GM23338 (cell line): ENCODE data around the gene S100Z. TPM values are rescaled to one million over a fixed set of nuclear protein-coding genes. Genes with fewer than 3 reads are reported as not detected.

Experiments used
- ATAC-seq: fragments of 200-7000 bp; cut with Tn5 transposase; 3 replicates; pipeline ENCODE4 v1.9.1; 2020
- DNase-seq: peaks from one replicate; pipeline ENCODE4 v3.0.0-alpha.2; 2015; ENCODE audit warnings: low spot score
- H2AFZ ChIP-seq: fragments of 200-600 bp; sonication (generic); 2 replicates; pipeline ENCODE4 v1.8.0; 2016; ENCODE audit warnings: antibody characterized with exemption, mild to moderate bottlenecking, moderate library complexity
- H3F3A ChIP-seq: fragments of 200-600 bp; sonication (generic); replicated peaks from 2 replicates; pipeline ENCODE4 v1.8.0; 2017; ENCODE audit warnings: antibody characterized with exemption, mixed run types, low read depth
- H3K27ac ChIP-seq: fragments of 200-600 bp; sonication (generic); 2 replicates; pipeline ENCODE4 v1.6.1; 2016; ENCODE audit warnings: low read depth
- H3K27me3 ChIP-seq: fragments of 200-600 bp; sonication (generic); 2 replicates; pipeline ENCODE4 v1.8.0; 2016; ENCODE audit warnings: mild to moderate bottlenecking, mixed run types, moderate library complexity; ENCODE audit not compliant: insufficient read depth
- H3K36me3 ChIP-seq: fragments of 200-600 bp; sonication (generic); 2 replicates; pipeline ENCODE4 v1.8.0; 2016; ENCODE audit warnings: mild to moderate bottlenecking; ENCODE audit not compliant: insufficient read depth
- H3K4me1 ChIP-seq: fragments of 200-600 bp; sonication (generic); 2 replicates; pipeline ENCODE4 v1.8.0; 2016; ENCODE audit warnings: mild to moderate bottlenecking, moderate library complexity; ENCODE audit not compliant: insufficient read depth
- H3K4me2 ChIP-seq: fragments of 200-600 bp; sonication (generic); 2 replicates; pipeline ENCODE4 v1.7.1; 2017; ENCODE audit warnings: mixed run types
- H3K4me3 ChIP-seq: fragments of 200-600 bp; sonication (generic); 2 replicates; pipeline ENCODE4 v1.6.1; 2016; ENCODE audit warnings: mixed run types
- H3K79me2 ChIP-seq: fragments of 200-600 bp; sonication (generic); replicated peaks from 2 replicates; pipeline ENCODE4 v1.8.0; 2017; ENCODE audit warnings: mild to moderate bottlenecking; ENCODE audit not compliant: insufficient read depth
- H3K9me2 ChIP-seq: fragments of 200-600 bp; sonication (generic); 2 replicates; pipeline ENCODE4 v1.8.0; 2017; ENCODE audit not compliant: insufficient read depth
- H4K20me1 ChIP-seq: fragments of 200-600 bp; sonication (generic); replicated peaks from 2 replicates; pipeline ENCODE4 v1.8.0; 2017; ENCODE audit warnings: mild to moderate bottlenecking; ENCODE audit not compliant: insufficient read depth
- H3K27ac Mint-ChIP-seq: 2 replicates; pipeline ENCODE4 v1.8.0; 2020; ENCODE audit warnings: inconsistent platforms, mild to moderate bottlenecking, moderate library complexity, mixed read lengths
- H3K27me3 Mint-ChIP-seq: 3 replicates; pipeline ENCODE4 v1.8.0; 2022; ENCODE audit warnings: low read depth, mild to moderate bottlenecking, moderate library complexity, mixed read lengths, inconsistent platforms; ENCODE audit not compliant: insufficient read depth, poor library complexity
- H3K36me3 Mint-ChIP-seq: 3 replicates; pipeline ENCODE4 v1.8.0; 2021; ENCODE audit warnings: low read depth, mild to moderate bottlenecking, inconsistent platforms, moderate library complexity, mixed read lengths
- H3K4me1 Mint-ChIP-seq: 3 replicates; pipeline ENCODE4 v1.8.0; 2020; ENCODE audit warnings: mild to moderate bottlenecking, inconsistent platforms, mixed read lengths
- H3K4me3 Mint-ChIP-seq: 3 replicates; pipeline ENCODE4 v1.8.0; 2021; ENCODE audit warnings: moderate library complexity, mild to moderate bottlenecking, inconsistent platforms, mixed read lengths
- H3K9me3 Mint-ChIP-seq: 3 replicates; pipeline ENCODE4 v1.8.0; 2020; ENCODE audit warnings: moderate library complexity, mild to moderate bottlenecking, inconsistent platforms, mixed read lengths
- CREB1 ChIP-seq: fragments of 250-450 bp; sonication (Bioruptor Pico); IDR thresholded peaks from 2 replicates; pipeline ENCODE4 v1.5.0; 2020; ENCODE audit warnings: low read depth, mild to moderate bottlenecking, moderate library complexity
- CTCF ChIP-seq, 2 experiments: fragments of 200-600 bp in 1 of 2; sonication (generic) in 1 of 2; conservative IDR thresholded peaks; 2 replicates each; pipeline versions ENCODE4 v1.5.1 to v1.6.1; 2016 to 2017; ENCODE audit warnings: antibody characterized with exemption in 2 of 2, low read depth in 2 of 2, mild to moderate bottlenecking in 2 of 2, moderate library complexity in 1 of 2
- EZH2 ChIP-seq: fragments of 200-600 bp; sonication (generic); IDR thresholded peaks from one replicate; pipeline ENCODE4 v1.8.0; 2017; ENCODE audit warnings: antibody characterized with exemption, mild to moderate bottlenecking, low read depth; ENCODE audit not compliant: unreplicated experiment
- EZH2phosphoT487 ChIP-seq: fragments of 200-600 bp; sonication (generic); IDR thresholded peaks from one replicate; pipeline ENCODE4 v1.8.1; 2018; ENCODE audit warnings: antibody characterized with exemption; ENCODE audit not compliant: unreplicated experiment
- JUNB ChIP-seq: IDR thresholded peaks from one replicate; pipeline ENCODE4 v1.6.1; 2016; ENCODE audit warnings: antibody characterized with exemption; ENCODE audit not compliant: unreplicated experiment
- NANOG ChIP-seq: IDR thresholded peaks from 2 replicates; pipeline ENCODE4 v1.6.1; 2016; ENCODE audit warnings: antibody characterized with exemption, borderline replicate concordance
- POLR2AphosphoS5 ChIP-seq: IDR thresholded peaks from 2 replicates; pipeline ENCODE4 v1.6.1; 2016; ENCODE audit warnings: antibody characterized with exemption, low read depth
- ZNF114 ChIP-seq: fragments of 250-450 bp; sonication (Bioruptor Pico); IDR thresholded peaks from 2 replicates; pipeline ENCODE4 v1.5.0; 2020; ENCODE audit warnings: mild to moderate bottlenecking, moderate library complexity
- polyA plus RNA-seq: library from polyadenylated mRNA; unstranded; fragments of >200 nt; fragmentation: Nextera tagmentation; extraction: Ambion mirVana; gene quantifications from 2 replicates; pipeline ENCODE4 v1.2.1, GENCODE V29; 2016
- total RNA-seq: library from RNA; depleted of rRNA; stranded (reverse); fragments of >200 nt; shearing (Covaris generic); gene quantifications from 2 replicates; pipeline ENCODE4 v1.2.3, GENCODE V29; 2014
- TF ChIP-seq, protein P1 (sequence below): IDR thresholded peaks from one replicate; pipeline ENCODE4 v1.6.1; 2018; ENCODE audit warnings: antibody characterized with exemption; ENCODE audit not compliant: unreplicated experiment

Gene S100Z
- total and polyA plus RNA-seq, 2 experiments from 2014 or later: not detected

DNA sequence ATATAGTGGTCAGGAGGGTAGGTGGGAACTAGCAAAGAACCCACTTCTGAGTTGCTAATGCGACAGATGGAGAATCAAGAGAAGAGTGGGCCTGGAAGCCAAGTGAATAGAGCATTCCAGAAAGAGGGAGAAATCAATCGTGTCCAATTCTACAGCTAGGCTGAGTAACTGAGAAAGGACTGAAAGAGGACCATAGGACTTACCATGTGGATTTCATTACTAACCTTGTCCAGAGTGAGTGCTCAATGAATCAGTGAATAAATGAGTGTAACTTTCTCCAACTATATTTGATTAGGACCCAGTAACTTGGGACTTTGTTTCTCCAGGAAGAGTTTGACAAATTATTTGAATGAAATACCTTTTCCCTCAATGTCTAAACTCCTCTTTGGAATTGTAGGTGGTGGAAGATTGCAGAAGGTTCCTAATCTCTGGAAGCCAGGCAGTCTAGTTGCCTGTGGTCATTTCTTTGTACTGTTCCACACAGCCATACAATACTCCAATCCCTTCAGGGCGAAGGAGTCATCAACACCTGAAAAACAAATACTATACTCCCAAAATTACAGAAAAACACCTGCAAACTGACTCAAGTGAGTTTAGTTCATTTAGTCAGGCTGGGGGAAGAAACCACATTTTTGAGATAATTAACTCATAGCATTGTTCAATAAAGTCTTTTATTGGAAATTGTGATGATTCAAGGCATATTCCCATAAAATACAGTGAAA is 33.5 kb upstream of the S100Z start (continued):
- TF ChIP-seq, protein P1, sequence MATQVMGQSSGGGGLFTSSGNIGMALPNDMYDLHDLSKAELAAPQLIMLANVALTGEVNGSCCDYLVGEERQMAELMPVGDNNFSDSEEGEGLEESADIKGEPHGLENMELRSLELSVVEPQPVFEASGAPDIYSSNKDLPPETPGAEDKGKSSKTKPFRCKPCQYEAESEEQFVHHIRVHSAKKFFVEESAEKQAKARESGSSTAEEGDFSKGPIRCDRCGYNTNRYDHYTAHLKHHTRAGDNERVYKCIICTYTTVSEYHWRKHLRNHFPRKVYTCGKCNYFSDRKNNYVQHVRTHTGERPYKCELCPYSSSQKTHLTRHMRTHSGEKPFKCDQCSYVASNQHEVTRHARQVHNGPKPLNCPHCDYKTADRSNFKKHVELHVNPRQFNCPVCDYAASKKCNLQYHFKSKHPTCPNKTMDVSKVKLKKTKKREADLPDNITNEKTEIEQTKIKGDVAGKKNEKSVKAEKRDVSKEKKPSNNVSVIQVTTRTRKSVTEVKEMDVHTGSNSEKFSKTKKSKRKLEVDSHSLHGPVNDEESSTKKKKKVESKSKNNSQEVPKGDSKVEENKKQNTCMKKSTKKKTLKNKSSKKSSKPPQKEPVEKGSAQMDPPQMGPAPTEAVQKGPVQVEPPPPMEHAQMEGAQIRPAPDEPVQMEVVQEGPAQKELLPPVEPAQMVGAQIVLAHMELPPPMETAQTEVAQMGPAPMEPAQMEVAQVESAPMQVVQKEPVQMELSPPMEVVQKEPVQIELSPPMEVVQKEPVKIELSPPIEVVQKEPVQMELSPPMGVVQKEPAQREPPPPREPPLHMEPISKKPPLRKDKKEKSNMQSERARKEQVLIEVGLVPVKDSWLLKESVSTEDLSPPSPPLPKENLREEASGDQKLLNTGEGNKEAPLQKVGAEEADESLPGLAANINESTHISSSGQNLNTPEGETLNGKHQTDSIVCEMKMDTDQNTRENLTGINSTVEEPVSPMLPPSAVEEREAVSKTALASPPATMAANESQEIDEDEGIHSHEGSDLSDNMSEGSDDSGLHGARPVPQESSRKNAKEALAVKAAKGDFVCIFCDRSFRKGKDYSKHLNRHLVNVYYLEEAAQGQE: no peak

GRCh38 chr5:76818844-76819831 is 30.7 kb upstream of the S100Z start, which contains the start of gene F2RL1:
TSS of gene F2RL1 (plus strand) at chr5:76819030. CDS start at chr5:76819183, 153 bp downstream.
- peaks cover 33% of the 10 kb centered on the region for H3K27me3 ChIP-seq
- TF ChIP-seq POLR2AphosphoS5 (peak; percentile 87), NANOG (no peak), CREB1 (CRISPR knock-in tag) (0 out of 2 replicates have a peak, but pooled peaks have one; percentile 2), EZH2 (no peak), EZH2phosphoT487 (no peak), CTCF (conservative IDR thresholded peaks at IDR 0.05; ENCODE audit: low read depth in 2 of 2) (0 out of 4 replicates have a peak, but pooled peaks of 1 of the 2 experiments have one; percentile 1), ZNF114 (CRISPR knock-in tag) (peak; percentile 32; the same call in 1 of the 2 replicates), JUNB (no peak)
- TF ChIP-seq, protein P1: no peak

More at GRCh38 chr5:76818844-76819831, 30.7 kb upstream of the S100Z start, which contains the start of gene F2RL1:
- Mint-ChIP-seq H3K27me3 (peaks cover 22% of the 10 kb centered on the region), H3K4me1 (peaks cover 22% of the 10 kb centered on the region), H3K9me3 (no peaks in the 10 kb centered on the region), H3K27ac (peak within 1 kb of the TSS; percentile 56), H3K4me3 (peak within 1 kb of the TSS; percentile 90), H3K36me3 (no peaks in the 10 kb centered on the region; the same call in 2 of the 3 replicates)
- DNase-seq (peak; percentile 98), ATAC-seq (peak; percentile 88)
- Histone ChIP-seq H4K20me1 (peaks cover 4% of the 10 kb centered on the region; the same call in 1 of the 2 replicates), H2AFZ (peak within 1 kb of the TSS; percentile 72), H3K79me2 (peaks cover 43% of the 10 kb centered on the region), H3F3A (peaks cover 5% of the 10 kb centered on the region; the same call in 1 of the 2 replicates), H3K4me2 (peak within 1 kb of the TSS; percentile 81), H3K27ac (peak within 1 kb of the TSS; percentile 90), H3K9me2 (no peaks in the 10 kb centered on the region), H3K36me3 (no peaks in the 10 kb centered on the region), H3K4me3 (peak within 1 kb of the TSS; percentile 98), H3K4me1 (peaks cover 17% of the 10 kb centered on the region)
